Measurements from ENCODE around the gene CELA2B.
"Not testable (repeated sequence)": the region's sequence is repeated elsewhere in the genome, so short reads cannot be mapped to it uniquely, and the experiment has no call there.

CELA2B gene

GRCh38 chr1:15456313-15456954 lies 19.5 kb upstream of the CELA2B start, which contains the start of gene CELA2A:
Gene CELA2A (plus strand): TSS chr1:15456732. CDS start chr1:15456754, 22 bp downstream.
- no peak for DNase-seq (ENCODE audit: low spot score)
- in situ Hi-C loops (cut with MboI; ENCODE audit: low pct_unique_long_range_greater_than_20kb, low sequenced_read_pairs, unreplicated experiment): no loop called here
- TF ChIP-seq CTCF (IDR thresholded peaks at IDR 0.05; ENCODE audit: extremely low read depth, insufficient read depth, missing control alignments): no peak

- TF ChIP-seq CTCF (IDR thresholded peaks at IDR 0.05; ENCODE audit: extremely low read depth, insufficient read depth, missing control alignments): no peak
- in situ Hi-C loops (cut with MboI; ENCODE audit: low pct_unique_long_range_greater_than_20kb, low sequenced_read_pairs, unreplicated experiment): no loop called here
- no peak for DNase-seq (ENCODE audit: low spot score)
These were observed 18.3 kb upstream of the CELA2B start for GRCh38 chr1:15457585-15457984.

GRCh38 chr1:15458388-15458787 lies 17.5 kb upstream of the CELA2B start:
- DNase-seq (ENCODE audit: low spot score); in situ Hi-C loops (cut with MboI; ENCODE audit: low pct_unique_long_range_greater_than_20kb, low sequenced_read_pairs, unreplicated experiment): not testable (repeated sequence)

GRCh38 chr1:15459771-15460707 lies 15.9 kb upstream of the CELA2B start:
- no peak for TF ChIP-seq CTCF (IDR thresholded peaks at IDR 0.05; ENCODE audit: extremely low read depth, insufficient read depth, missing control alignments)
- DNase-seq (ENCODE audit: low spot score): no peak
- in situ Hi-C loops (cut with MboI; ENCODE audit: low pct_unique_long_range_greater_than_20kb, low sequenced_read_pairs, unreplicated experiment): no loop called here

GRCh38 chr1:15460708-15461095 lies 15.2 kb upstream of the CELA2B start:
- TF ChIP-seq CTCF (IDR thresholded peaks at IDR 0.05; ENCODE audit: extremely low read depth, insufficient read depth, missing control alignments): no peak
- no peak for DNase-seq (ENCODE audit: low spot score)
- in situ Hi-C loops (cut with MboI; ENCODE audit: low pct_unique_long_range_greater_than_20kb, low sequenced_read_pairs, unreplicated experiment): no loop called here

- in situ Hi-C loops (cut with MboI; ENCODE audit: low pct_unique_long_range_greater_than_20kb, low sequenced_read_pairs, unreplicated experiment); DNase-seq (ENCODE audit: low spot score): not testable (repeated sequence)
These were observed 12.7 kb upstream of the CELA2B start for GRCh38 chr1:15463064-15463800.

GRCh38 chr1:15463926-15464322 lies 12.0 kb upstream of the CELA2B start:
- DNase-seq (ENCODE audit: low spot score); in situ Hi-C loops (cut with MboI; ENCODE audit: low pct_unique_long_range_greater_than_20kb, low sequenced_read_pairs, unreplicated experiment): not testable (repeated sequence)

- TF ChIP-seq CTCF (IDR thresholded peaks at IDR 0.05; ENCODE audit: extremely low read depth, insufficient read depth, missing control alignments): no peak
These were observed 10.2 kb upstream of the CELA2B start for GRCh38 chr1:15465674-15466073.

GRCh38 chr1:15466955-15467625 lies 8.8 kb upstream of the CELA2B start:
- DNase-seq (ENCODE audit: low spot score); in situ Hi-C loops (cut with MboI; ENCODE audit: low pct_unique_long_range_greater_than_20kb, low sequenced_read_pairs, unreplicated experiment): not testable (repeated sequence)

More at GRCh38 chr1:15465674-15466073, 10.2 kb upstream of the CELA2B start:
- in situ Hi-C loops (cut with MboI; ENCODE audit: low pct_unique_long_range_greater_than_20kb, low sequenced_read_pairs, unreplicated experiment): no loop called here
- no peak for DNase-seq (ENCODE audit: low spot score)

Measured in GM13977 (cell line).